HepG2 (cell line): ENCODE results near the gene MIER1. TPM values are rescaled to one million over a fixed set of nuclear protein-coding genes. Genes with fewer than 3 reads are reported as not detected.

Experiments used
- AHR ChIP-seq: IDR thresholded peaks from 2 replicates; pipeline ENCODE4 v1.6.1; 2018; ENCODE audit warnings: missing genetic modification reagents, missing compliant biosample characterization
- ARHGAP35 ChIP-seq: sonication (generic); formaldehyde crosslinking; IDR thresholded peaks from 2 replicates; pipeline ENCODE4 v1.9.0; 2022; ENCODE audit warnings: mild to moderate bottlenecking, inconsistent platforms, moderate library complexity, missing genetic modification reagents, borderline replicate concordance
- CBX1 ChIP-seq: IDR thresholded peaks from one replicate; pipeline ENCODE4 v1.6.1; 2016; ENCODE audit warnings: antibody characterized with exemption, low read depth
- CCAR2 ChIP-seq: fragments of 200-400 bp; formaldehyde crosslinking; optimal IDR thresholded peaks from 2 replicates; pipeline ENCODE3; 2018; ENCODE audit warnings: low read depth, mild to moderate bottlenecking, low read length, moderate library complexity
- CHD2 ChIP-seq: IDR thresholded peaks from 2 replicates; pipeline ENCODE4 v1.6.1; 2011; ENCODE audit warnings: low read depth, low read length, improper control_type of control experiment
- DNMT1 ChIP-seq: sonication (generic); formaldehyde crosslinking; IDR thresholded peaks from 2 replicates; pipeline ENCODE4 v1.5.1; 2020; ENCODE audit warnings: mild to moderate bottlenecking, missing genetic modification reagents
- EED ChIP-seq: sonication (generic); formaldehyde crosslinking; IDR thresholded peaks from 2 replicates; pipeline ENCODE4 v1.5.0; 2020; ENCODE audit warnings: mild to moderate bottlenecking, missing genetic modification reagents
- EP300 ChIP-seq, 3 experiments: sonication (generic) in 1 of 3; formaldehyde crosslinking in 1 of 3; IDR thresholded peaks; 2 replicates each; pipeline versions ENCODE4 v1.5.1 to v1.6.1; 2011 to 2020; ENCODE audit warnings: low read depth in 2 of 3, low read length in 2 of 3, borderline replicate concordance in 1 of 3, improper control_type of control experiment in 1 of 3, mild to moderate bottlenecking in 1 of 3, missing genetic modification reagents in 1 of 3, moderate library complexity in 1 of 3
- FOXM1 ChIP-seq: sonication (generic); formaldehyde crosslinking; IDR thresholded peaks from 2 replicates; pipeline ENCODE4 v1.5.0; 2020; ENCODE audit warnings: missing genetic modification reagents
- FOXO1 ChIP-seq: sonication (generic); formaldehyde crosslinking; IDR thresholded peaks from 2 replicates; pipeline ENCODE4 v1.4.0; 2020; ENCODE audit warnings: missing genetic modification reagents
- HHEX ChIP-seq: IDR thresholded peaks from 2 replicates; pipeline ENCODE4 v1.6.1; 2016; ENCODE audit warnings: control low read depth
- HOXA9 ChIP-seq: sonication (generic); formaldehyde crosslinking; IDR thresholded peaks from 2 replicates; pipeline ENCODE4 v1.8.1; 2022; ENCODE audit warnings: missing genetic modification reagents, mild to moderate bottlenecking, moderate library complexity, borderline replicate concordance
- MAZ ChIP-seq, 2 experiments: sonication (generic) in 1 of 2; formaldehyde crosslinking in 1 of 2; IDR thresholded peaks; 2 replicates each; pipeline versions ENCODE4 v1.5.0 to v1.6.1; 2012 to 2020; ENCODE audit warnings: low read depth in 2 of 2, mild to moderate bottlenecking in 2 of 2, borderline replicate concordance in 1 of 2, improper control_type of control experiment in 1 of 2, low read length in 1 of 2, missing genetic modification reagents in 1 of 2, moderate library complexity in 1 of 2
- NCOR1 ChIP-seq: fragments of 200-600 bp; sonication (generic); IDR thresholded peaks from 2 replicates; pipeline ENCODE4 v1.7.0; 2017; ENCODE audit warnings: antibody characterized with exemption, low read length, borderline replicate concordance
- NRL ChIP-seq: sonication (generic); formaldehyde crosslinking; IDR thresholded peaks from 2 replicates; pipeline ENCODE4 v1.5.0; 2020; ENCODE audit warnings: missing genetic modification reagents, mild to moderate bottlenecking, moderate library complexity, borderline replicate concordance
- PAX8 ChIP-seq: sonication (generic); formaldehyde crosslinking; IDR thresholded peaks from 2 replicates; pipeline ENCODE4 v1.8.0; 2022; ENCODE audit warnings: mild to moderate bottlenecking, missing genetic modification reagents, borderline replicate concordance
- POGZ ChIP-seq: sonication (generic); formaldehyde crosslinking; IDR thresholded peaks from 2 replicates; pipeline ENCODE4 v1.4.0; 2020; ENCODE audit warnings: mild to moderate bottlenecking, missing genetic modification reagents
- SUZ12 ChIP-seq: fragments of 150-350 bp; IDR thresholded peaks from 2 replicates; pipeline ENCODE4 v1.6.1; 2014; ENCODE audit warnings: low read depth, low read length
- ZNF296 ChIP-seq: sonication (generic); formaldehyde crosslinking; conservative IDR thresholded peaks from 2 replicates; pipeline ENCODE4 v1.5.0; 2020; ENCODE audit warnings: mild to moderate bottlenecking, missing genetic modification reagents
- ZNF317 ChIP-seq: sonication (generic); formaldehyde crosslinking; IDR thresholded peaks from 2 replicates; pipeline ENCODE4 v1.5.0; 2020; ENCODE audit warnings: mild to moderate bottlenecking, missing genetic modification reagents
- ZNF484 ChIP-seq: sonication (generic); formaldehyde crosslinking; IDR thresholded peaks from 2 replicates; pipeline ENCODE4 v1.5.1; 2020; ENCODE audit warnings: mild to moderate bottlenecking, low read depth, missing genetic modification reagents, borderline replicate concordance
- ZNF530 ChIP-seq: sonication (generic); formaldehyde crosslinking; IDR thresholded peaks from 2 replicates; pipeline ENCODE4 v1.5.0; 2020; ENCODE audit warnings: low read depth, mild to moderate bottlenecking, missing genetic modification reagents
- ZNF543 ChIP-seq: sonication (generic); formaldehyde crosslinking; IDR thresholded peaks from 2 replicates; pipeline ENCODE4 v1.4.0; 2020; ENCODE audit warnings: mild to moderate bottlenecking, missing genetic modification reagents
- ZNF552 ChIP-seq: sonication (generic); formaldehyde crosslinking; IDR thresholded peaks from 2 replicates; pipeline ENCODE4 v1.9.0; 2022; ENCODE audit warnings: missing genetic modification reagents, mild to moderate bottlenecking, borderline replicate concordance
- ZNF563 ChIP-seq: sonication (generic); formaldehyde crosslinking; IDR thresholded peaks from 2 replicates; pipeline ENCODE4 v1.8.0; 2022; ENCODE audit warnings: mild to moderate bottlenecking, moderate library complexity, missing genetic modification reagents
- ZNF777 ChIP-seq: sonication (generic); formaldehyde crosslinking; IDR thresholded peaks from 2 replicates; pipeline ENCODE4 v1.4.0; 2020; ENCODE audit warnings: missing genetic modification reagents
- ZNF879 ChIP-seq: sonication (generic); formaldehyde crosslinking; IDR thresholded peaks from 2 replicates; pipeline ENCODE4 v1.8.1; 2023; ENCODE audit warnings: missing genetic modification reagents
- polyA plus RNA-seq, 8 experiments: library from polyadenylated mRNA; depleted of rRNA in 3 of 8; stranded (reverse) in 7 of 8; unstranded in 1 of 8; fragments of >200 nt; fragmentation: Illumina TruSeq in 4 of 8; extraction: Trizol in 4 of 8; gene quantifications; 2 replicates each; pipeline versions ENCODE4 v1.2.1 to v1.2.3, GENCODE V29; 2011 to 2016; ENCODE audit warnings: low read depth in 4 of 8, missing spikeins in 1 of 8, mixed read lengths in 1 of 8; ENCODE audit not compliant: insufficient read depth in 1 of 8
- total RNA-seq, 5 experiments: library from RNA; depleted of rRNA; stranded (reverse); fragments of >200 nt; fragmentation: Illumina TruSeq; extraction: Trizol; gene quantifications; 2 replicates each; pipeline ENCODE4 v1.2.3, GENCODE V29; 2016; ENCODE audit warnings: low read depth in 1 of 5
- TF ChIP-seq, protein P1 (sequence below): sonication (generic); formaldehyde crosslinking; IDR thresholded peaks from 2 replicates; pipeline ENCODE4 v1.8.1; 2023; ENCODE audit warnings: mild to moderate bottlenecking, missing genetic modification reagents, borderline replicate concordance
- TF ChIP-seq, protein P2 (sequence below): sonication (generic); formaldehyde crosslinking; IDR thresholded peaks from 2 replicates; pipeline ENCODE4 v1.4.0; 2020; ENCODE audit warnings: missing genetic modification reagents

The MIER1 gene
- total and polyA plus RNA-seq, 2 of the 13 experiments (the other 11 are each of a cell fraction or from before 2014, with no cell fraction given), result 7.0 to 30.4 TPM

DNA sequence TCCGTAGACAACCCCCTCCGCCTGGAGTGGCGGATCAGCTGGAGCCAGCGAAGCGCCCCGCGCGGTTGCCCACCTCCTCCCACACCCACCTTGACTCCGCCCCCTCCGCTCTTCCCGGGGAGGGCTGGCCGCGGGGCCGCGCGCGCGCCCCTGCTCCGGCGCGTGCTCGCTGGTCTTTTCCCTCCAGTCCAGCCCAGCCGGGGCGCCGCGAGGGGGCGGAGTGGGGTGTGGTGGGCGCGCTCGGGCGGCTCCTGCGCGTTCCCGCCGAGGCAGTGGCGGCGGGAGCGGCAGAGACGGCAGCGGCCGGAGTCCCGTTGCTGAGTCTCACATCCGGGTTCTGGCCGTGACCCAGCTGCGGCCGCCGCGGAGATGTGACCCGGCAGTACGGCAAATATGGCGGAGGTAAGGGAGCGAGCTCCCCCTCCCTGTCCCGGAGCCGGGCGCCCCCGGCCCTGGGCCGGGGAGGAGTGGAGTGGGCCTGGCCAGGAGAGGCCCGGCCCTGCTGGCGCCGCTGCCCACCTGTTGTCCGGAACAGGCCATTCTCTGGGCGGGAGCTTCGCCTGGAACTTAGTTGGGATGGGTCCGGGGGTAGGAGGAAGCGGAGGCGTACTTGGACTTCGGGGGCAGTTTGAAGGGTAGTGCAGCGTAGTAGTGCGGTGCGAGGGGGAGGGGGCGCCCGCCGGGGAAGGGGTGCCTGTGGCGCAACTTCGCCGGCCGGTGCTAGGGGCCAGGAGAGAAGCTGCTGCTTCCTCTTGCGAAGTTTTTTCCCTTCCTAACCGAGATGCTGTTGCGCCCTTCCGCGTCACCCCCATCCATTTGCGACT, 5.4 kb downstream of the MIER1 start (continued):
- peak in 1 of 2 experiments; percentile 24; a peak in 1 of 4 replicates for TF ChIP-seq EP300 (IDR thresholded peaks at IDR 0.05; ENCODE audit: low read depth in 2 of 2, low read length in 2 of 2)
- TF ChIP-seq EP300 (CRISPR knock-in tag; IDR thresholded peaks at IDR 0.05; ENCODE audit: borderline replicate concordance), result no peak
- TF ChIP-seq NRL (CRISPR knock-in tag), result 0 out of 2 replicates have a peak, but pooled peaks have one; percentile 47
- 0 out of 2 replicates have a peak, but pooled peaks have one; percentile 20 for TF ChIP-seq FOXO1 (CRISPR knock-in tag)
- no peak for TF ChIP-seq ZNF552
- no peak for TF ChIP-seq CHD2
- TF ChIP-seq ZNF484 (CRISPR knock-in tag), result no peak
- TF ChIP-seq HOXA9 (CRISPR knock-in tag), result no peak
- TF ChIP-seq SUZ12, result no peak
- TF ChIP-seq ZNF777 (CRISPR knock-in tag), result 0 out of 2 replicates have a peak, but pooled peaks have one; percentile 46
- TF ChIP-seq POGZ (CRISPR knock-in tag), result no peak; the same call in 1 of the 2 replicates
- no peak for TF ChIP-seq AHR (CRISPR knock-in tag)
- no peak for TF ChIP-seq CCAR2
- TF ChIP-seq, protein P1, sequence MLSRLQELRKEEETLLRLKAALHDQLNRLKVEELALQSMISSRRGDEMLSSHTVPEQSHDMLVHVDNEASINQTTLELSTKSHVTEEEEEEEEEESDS (CRISPR knock-in tag), result no peak
- TF ChIP-seq ARHGAP35, result no peak
- no peak for TF ChIP-seq ZNF296
- TF ChIP-seq ZNF563 (CRISPR knock-in tag), result peak; percentile 76
- no peak for TF ChIP-seq CBX1
- TF ChIP-seq MAZ (IDR thresholded peaks at IDR 0.05; ENCODE audit: borderline replicate concordance, low read depth, low read length), result peak; percentile 80
- TF ChIP-seq MAZ (CRISPR knock-in tag; IDR thresholded peaks at IDR 0.05; ENCODE audit: low read depth), result peak; percentile 91
- peak; percentile 63; the same call in 1 of the 2 replicates for TF ChIP-seq ZNF543 (CRISPR knock-in tag)
- 0 out of 2 replicates have a peak, but pooled peaks have one; percentile 45 for TF ChIP-seq EED (CRISPR knock-in tag)
- TF ChIP-seq, protein P2, sequence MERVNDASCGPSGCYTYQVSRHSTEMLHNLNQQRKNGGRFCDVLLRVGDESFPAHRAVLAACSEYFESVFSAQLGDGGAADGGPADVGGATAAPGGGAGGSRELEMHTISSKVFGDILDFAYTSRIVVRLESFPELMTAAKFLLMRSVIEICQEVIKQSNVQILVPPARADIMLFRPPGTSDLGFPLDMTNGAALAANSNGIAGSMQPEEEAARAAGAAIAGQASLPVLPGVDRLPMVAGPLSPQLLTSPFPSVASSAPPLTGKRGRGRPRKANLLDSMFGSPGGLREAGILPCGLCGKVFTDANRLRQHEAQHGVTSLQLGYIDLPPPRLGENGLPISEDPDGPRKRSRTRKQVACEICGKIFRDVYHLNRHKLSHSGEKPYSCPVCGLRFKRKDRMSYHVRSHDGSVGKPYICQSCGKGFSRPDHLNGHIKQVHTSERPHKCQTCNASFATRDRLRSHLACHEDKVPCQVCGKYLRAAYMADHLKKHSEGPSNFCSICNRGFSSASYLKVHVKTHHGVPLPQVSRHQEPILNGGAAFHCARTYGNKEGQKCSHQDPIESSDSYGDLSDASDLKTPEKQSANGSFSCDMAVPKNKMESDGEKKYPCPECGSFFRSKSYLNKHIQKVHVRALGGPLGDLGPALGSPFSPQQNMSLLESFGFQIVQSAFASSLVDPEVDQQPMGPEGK (CRISPR knock-in tag), result peak; percentile 68; the same call in 1 of the 2 replicates
- TF ChIP-seq PAX8 (CRISPR knock-in tag), result no peak
- TF ChIP-seq ZNF530 (CRISPR knock-in tag), result no peak
- no peak for TF ChIP-seq DNMT1 (CRISPR knock-in tag)
- no peak for TF ChIP-seq ZNF317 (CRISPR knock-in tag)
- no peak for TF ChIP-seq NCOR1
- TF ChIP-seq FOXM1, result no peak
- TF ChIP-seq ZNF879 (CRISPR knock-in tag), result no peak
- TF ChIP-seq HHEX (CRISPR knock-in tag), result no peak
